Neural cell (in vitro differentiated cells): ENCODE results near the gene OR4K2. TPM values are rescaled to one million over a fixed set of nuclear protein-coding genes. Genes with fewer than 3 reads are reported as not detected.

Source experiments
- H2AFZ ChIP-seq: fragments of 200-600, 300-800 bp; sonication (generic), shearing (Covaris generic); 2 replicates; pipeline ENCODE4 v1.6.0; 2014; ENCODE audit warnings: low read depth, mild to moderate bottlenecking, antibody characterized with exemption, low read length, moderate library complexity
- H3F3A ChIP-seq: fragments of 200-600 bp; shearing (Covaris generic); 2 replicates; pipeline ENCODE4 v1.6.1; 2016; ENCODE audit warnings: mild to moderate bottlenecking, moderate library complexity, mixed read lengths, antibody characterized with exemption, low read length; ENCODE audit not compliant: insufficient read depth, poor library complexity, severe bottlenecking
- H3K27ac ChIP-seq: fragments of 200-600, 300-800 bp; sonication (generic), shearing (Covaris generic); 2 replicates; pipeline ENCODE4 v1.5.1; 2014; ENCODE audit warnings: mild to moderate bottlenecking, low read length, moderate library complexity
- H3K27me3 ChIP-seq: fragments of 300-800, 200-600 bp; sonication (generic), shearing (Covaris generic); 2 replicates; pipeline ENCODE4 v1.6.0; 2014; ENCODE audit warnings: mild to moderate bottlenecking, low read depth, low read length, moderate library complexity; ENCODE audit not compliant: insufficient read depth
- H3K36me3 ChIP-seq: fragments of 300-800, 200-600 bp; sonication (generic), shearing (Covaris generic); 2 replicates; pipeline ENCODE4 v1.5.1; 2014; ENCODE audit warnings: mild to moderate bottlenecking, antibody characterized with exemption, low read length, moderate library complexity; ENCODE audit not compliant: insufficient read depth
- H3K4me2 ChIP-seq: fragments of 300-800, 200-600 bp; sonication (generic), shearing (Covaris generic); 2 replicates; pipeline ENCODE4 v1.6.0; 2014; ENCODE audit warnings: mild to moderate bottlenecking, low read length
- H3K4me3 ChIP-seq: fragments of 300-800, 200-600 bp; sonication (generic), shearing (Covaris generic); 2 replicates; pipeline ENCODE4 v1.5.1; 2014; ENCODE audit warnings: mild to moderate bottlenecking, low read length, moderate library complexity
- H3K79me2 ChIP-seq: fragments of 200-600 bp; shearing (Covaris generic); replicated peaks from 2 replicates; pipeline ENCODE4 v1.6.0; 2014; ENCODE audit warnings: mild to moderate bottlenecking, low read length, moderate library complexity; ENCODE audit not compliant: insufficient read depth
- H3K9ac ChIP-seq: fragments of 300-800, 200-600 bp; sonication (generic), shearing (Covaris generic); 2 replicates; pipeline ENCODE4 v1.6.1; 2016; ENCODE audit warnings: mild to moderate bottlenecking, low read length, mixed read lengths
- H3K9me2 ChIP-seq: fragments of 200-600 bp; shearing (Covaris generic); 2 replicates; pipeline ENCODE4 v1.6.1; 2016; ENCODE audit warnings: mild to moderate bottlenecking, low read length, mixed read lengths; ENCODE audit not compliant: insufficient read depth
- H3K9me3 ChIP-seq: fragments of 200-600, 300-800 bp; sonication (generic), shearing (Covaris generic); 2 replicates; pipeline ENCODE4 v1.6.1; 2016; ENCODE audit warnings: mild to moderate bottlenecking, mixed run types, low read length, moderate library complexity, mixed read lengths
- H4K20me1 ChIP-seq: fragments of 200-600 bp; shearing (Covaris generic); 2 replicates; pipeline ENCODE4 v1.6.1; 2016; ENCODE audit warnings: mild to moderate bottlenecking, mixed run types; ENCODE audit not compliant: insufficient read depth
- EP300 ChIP-seq: fragments of 450-650 bp; conservative IDR thresholded peaks from 2 replicates; pipeline ENCODE4 v1.6.1; 2014; ENCODE audit warnings: antibody characterized with exemption, mild to moderate bottlenecking, moderate library complexity; ENCODE audit not compliant: poor library complexity, severe bottlenecking
- EZH2 ChIP-seq: fragments of 200-600, 300-800 bp; shearing (Covaris generic), sonication (generic); IDR thresholded peaks from 2 replicates; pipeline ENCODE4 v1.6.1; 2014; ENCODE audit warnings: antibody characterized with exemption, low read length, borderline replicate concordance, mild to moderate bottlenecking; ENCODE audit not compliant: insufficient read depth, poor library complexity, severe bottlenecking
- MXI1 ChIP-seq: fragments of 450-650 bp; conservative IDR thresholded peaks from 2 replicates; pipeline ENCODE4 v1.6.1; 2014; ENCODE audit warnings: antibody characterized with exemption, mild to moderate bottlenecking; ENCODE audit not compliant: poor library complexity, severe bottlenecking
- POLR2AphosphoS5 ChIP-seq: IDR thresholded peaks from 2 replicates; pipeline ENCODE4 v1.6.1; 2012
- RAD21 ChIP-seq: fragments of 450-650 bp; conservative IDR thresholded peaks from 2 replicates; pipeline ENCODE4 v1.6.1; 2014; ENCODE audit warnings: antibody characterized with exemption, mild to moderate bottlenecking, moderate library complexity
- SMC3 ChIP-seq: fragments of 450-650 bp; conservative IDR thresholded peaks from 2 replicates; pipeline ENCODE4 v1.6.1; 2014; ENCODE audit warnings: antibody characterized with exemption, mild to moderate bottlenecking, moderate library complexity; ENCODE audit not compliant: poor library complexity
- TAF1 ChIP-seq: IDR thresholded peaks from 2 replicates; pipeline ENCODE4 v1.6.1; 2012; ENCODE audit warnings: low read depth
- polyA plus RNA-seq: library from polyadenylated mRNA; depleted of rRNA; stranded (reverse); fragments of >200 nt; gene quantifications from 2 replicates; pipeline ENCODE4 v1.2.3, GENCODE V29; 2014
- TF ChIP-seq, protein P1 (sequence below): IDR thresholded peaks from 2 replicates; pipeline ENCODE4 v1.6.1; 2012; ENCODE audit warnings: borderline replicate concordance
- TF ChIP-seq, protein P2 (sequence below): fragments of 450-650 bp; IDR thresholded peaks from 2 replicates; pipeline ENCODE4 v1.5.1; 2014; ENCODE audit warnings: antibody characterized with exemption, mild to moderate bottlenecking, moderate library complexity; ENCODE audit not compliant: poor library complexity, severe bottlenecking

The OR4K2 gene
- polyA plus RNA-seq, 1 donor from 2014 or later = not detected

DNA sequence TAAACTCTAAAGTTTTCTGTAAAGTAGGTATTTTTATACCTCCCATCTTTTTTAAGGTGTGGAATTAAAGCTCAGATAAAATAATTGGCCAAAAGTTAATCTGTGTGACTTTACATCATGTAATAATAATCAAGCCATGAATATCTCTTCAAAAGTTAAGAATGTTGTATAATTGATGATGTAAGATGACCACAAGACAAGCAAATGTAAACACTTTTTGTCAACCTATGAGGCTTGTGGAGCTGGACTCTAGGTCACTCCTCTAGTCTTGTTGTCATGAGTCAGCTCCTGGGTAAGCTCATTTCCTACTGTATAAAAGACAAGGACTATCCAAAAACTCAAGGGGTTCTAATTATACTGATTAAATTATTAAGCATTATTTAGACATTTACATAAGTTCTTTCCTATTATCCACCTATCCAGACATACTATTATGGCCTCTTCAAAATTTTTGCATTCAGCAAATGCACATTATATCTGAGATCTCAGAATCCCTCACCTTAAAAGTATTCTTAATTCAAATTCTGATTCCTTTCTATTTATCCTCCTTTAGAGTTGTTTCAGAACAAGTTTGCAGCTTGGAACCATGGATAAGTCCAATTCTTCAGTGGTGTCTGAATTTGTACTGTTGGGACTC, 45.2 kb downstream of the OR4K2 start, which contains the start of gene OR4K5:
Gene OR4K5, plus strand, starts transcription at position 587 of the 637 bp plus-strand sequence. Its CDS starts 0 bp downstream, at position 587.
- H3K4me3 ChIP-seq = no peak within 1 kb of the TSS
- no peaks in the 10 kb centered on the region for H3F3A ChIP-seq
- H3K9me2 ChIP-seq = no peaks in the 10 kb centered on the region
- H2AFZ ChIP-seq = no peak within 1 kb of the TSS
- no peaks in the 10 kb centered on the region for H4K20me1 ChIP-seq
- no peak within 1 kb of the TSS for H3K9ac ChIP-seq
- no peak for TF ChIP-seq RAD21
- no peak for TF ChIP-seq EZH2
- TF ChIP-seq, protein P1, sequence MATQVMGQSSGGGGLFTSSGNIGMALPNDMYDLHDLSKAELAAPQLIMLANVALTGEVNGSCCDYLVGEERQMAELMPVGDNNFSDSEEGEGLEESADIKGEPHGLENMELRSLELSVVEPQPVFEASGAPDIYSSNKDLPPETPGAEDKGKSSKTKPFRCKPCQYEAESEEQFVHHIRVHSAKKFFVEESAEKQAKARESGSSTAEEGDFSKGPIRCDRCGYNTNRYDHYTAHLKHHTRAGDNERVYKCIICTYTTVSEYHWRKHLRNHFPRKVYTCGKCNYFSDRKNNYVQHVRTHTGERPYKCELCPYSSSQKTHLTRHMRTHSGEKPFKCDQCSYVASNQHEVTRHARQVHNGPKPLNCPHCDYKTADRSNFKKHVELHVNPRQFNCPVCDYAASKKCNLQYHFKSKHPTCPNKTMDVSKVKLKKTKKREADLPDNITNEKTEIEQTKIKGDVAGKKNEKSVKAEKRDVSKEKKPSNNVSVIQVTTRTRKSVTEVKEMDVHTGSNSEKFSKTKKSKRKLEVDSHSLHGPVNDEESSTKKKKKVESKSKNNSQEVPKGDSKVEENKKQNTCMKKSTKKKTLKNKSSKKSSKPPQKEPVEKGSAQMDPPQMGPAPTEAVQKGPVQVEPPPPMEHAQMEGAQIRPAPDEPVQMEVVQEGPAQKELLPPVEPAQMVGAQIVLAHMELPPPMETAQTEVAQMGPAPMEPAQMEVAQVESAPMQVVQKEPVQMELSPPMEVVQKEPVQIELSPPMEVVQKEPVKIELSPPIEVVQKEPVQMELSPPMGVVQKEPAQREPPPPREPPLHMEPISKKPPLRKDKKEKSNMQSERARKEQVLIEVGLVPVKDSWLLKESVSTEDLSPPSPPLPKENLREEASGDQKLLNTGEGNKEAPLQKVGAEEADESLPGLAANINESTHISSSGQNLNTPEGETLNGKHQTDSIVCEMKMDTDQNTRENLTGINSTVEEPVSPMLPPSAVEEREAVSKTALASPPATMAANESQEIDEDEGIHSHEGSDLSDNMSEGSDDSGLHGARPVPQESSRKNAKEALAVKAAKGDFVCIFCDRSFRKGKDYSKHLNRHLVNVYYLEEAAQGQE = no peak
- no peak for TF ChIP-seq EP300
- TF ChIP-seq, protein P2, sequence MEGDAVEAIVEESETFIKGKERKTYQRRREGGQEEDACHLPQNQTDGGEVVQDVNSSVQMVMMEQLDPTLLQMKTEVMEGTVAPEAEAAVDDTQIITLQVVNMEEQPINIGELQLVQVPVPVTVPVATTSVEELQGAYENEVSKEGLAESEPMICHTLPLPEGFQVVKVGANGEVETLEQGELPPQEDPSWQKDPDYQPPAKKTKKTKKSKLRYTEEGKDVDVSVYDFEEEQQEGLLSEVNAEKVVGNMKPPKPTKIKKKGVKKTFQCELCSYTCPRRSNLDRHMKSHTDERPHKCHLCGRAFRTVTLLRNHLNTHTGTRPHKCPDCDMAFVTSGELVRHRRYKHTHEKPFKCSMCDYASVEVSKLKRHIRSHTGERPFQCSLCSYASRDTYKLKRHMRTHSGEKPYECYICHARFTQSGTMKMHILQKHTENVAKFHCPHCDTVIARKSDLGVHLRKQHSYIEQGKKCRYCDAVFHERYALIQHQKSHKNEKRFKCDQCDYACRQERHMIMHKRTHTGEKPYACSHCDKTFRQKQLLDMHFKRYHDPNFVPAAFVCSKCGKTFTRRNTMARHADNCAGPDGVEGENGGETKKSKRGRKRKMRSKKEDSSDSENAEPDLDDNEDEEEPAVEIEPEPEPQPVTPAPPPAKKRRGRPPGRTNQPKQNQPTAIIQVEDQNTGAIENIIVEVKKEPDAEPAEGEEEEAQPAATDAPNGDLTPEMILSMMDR = no peak
- TF ChIP-seq POLR2AphosphoS5 = no peak
- TF ChIP-seq MXI1 = no peak
- no peak for TF ChIP-seq SMC3
- TF ChIP-seq TAF1 = no peak
- no peak within 1 kb of the TSS for H3K27ac ChIP-seq
- no peaks in the 10 kb centered on the region for H3K9me3 ChIP-seq
- no peaks in the 10 kb centered on the region for H3K36me3 ChIP-seq
- H3K79me2 ChIP-seq = no peaks in the 10 kb centered on the region
- H3K27me3 ChIP-seq = no peaks in the 10 kb centered on the region
- H3K4me2 ChIP-seq = no peak within 1 kb of the TSS

DNA sequence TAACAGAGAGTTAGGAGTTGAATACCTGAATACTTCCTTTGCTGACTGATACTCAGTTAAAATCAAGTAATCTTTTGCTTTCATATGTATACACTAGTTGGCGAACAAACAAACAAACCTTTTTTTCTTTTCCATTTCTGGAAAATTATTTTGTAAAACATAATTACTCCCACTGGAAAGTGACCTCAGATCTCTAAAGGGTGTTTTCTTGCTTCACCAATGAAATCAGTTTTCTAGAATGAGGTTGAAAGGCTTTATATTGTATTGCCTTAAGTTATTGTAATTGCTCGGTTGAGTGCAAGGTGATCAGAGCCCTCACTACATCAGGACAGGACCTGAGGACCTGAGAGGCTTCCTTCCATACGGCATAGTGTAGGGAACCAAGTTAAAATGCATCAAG, 55.7 kb downstream of the OR4K2 start, which contains the start of gene OR4K1:
Gene OR4K1, plus strand, starts transcription at position 301 of the 400 bp plus-strand sequence. CDS start 4,750 bp downstream, outside the sequence.
- Histone ChIP-seq H2AFZ (no peak within 1 kb of the TSS), H3K9ac (no peak within 1 kb of the TSS), H3F3A (no peaks in the 10 kb centered on the region), H3K9me2 (no peaks in the 10 kb centered on the region), H3K4me2 (no peak within 1 kb of the TSS), H3K9me3 (no peaks in the 10 kb centered on the region), H3K4me3 (no peak within 1 kb of the TSS), H3K27me3 (no peaks in the 10 kb centered on the region), H3K79me2 (no peaks in the 10 kb centered on the region), H3K27ac (no peak within 1 kb of the TSS), H4K20me1 (no peaks in the 10 kb centered on the region), H3K36me3 (no peaks in the 10 kb centered on the region)
- no peak for TF ChIP-seq SMC3

Other genes starting within 250 kb of the OR4K2 start
- gene OR11H2, start 161.3 kb upstream of the OR4K2 start, polyA plus RNA-seq = not detected in 2 replicates
- not detected in 2 replicates for gene OR4Q3, start 131.6 kb upstream of the OR4K2 start, polyA plus RNA-seq
- gene OR4M1, start 101.6 kb upstream of the OR4K2 start, polyA plus RNA-seq = not detected in 2 replicates
- gene OR4N2, start 71.4 kb upstream of the OR4K2 start, polyA plus RNA-seq = not detected in 2 replicates
- gene OR4K5, start 45.5 kb downstream of the OR4K2 start, polyA plus RNA-seq = not detected in 2 replicates
- 2.4 TPM in 1 of 2 replicates, not detected in the other for gene OR4K1, start 55.8 kb downstream of the OR4K2 start, polyA plus RNA-seq
- gene OR4K15, start 100.4 kb downstream of the OR4K2 start, polyA plus RNA-seq = not detected in 2 replicates
- gene OR4Q2, start 127.0 kb downstream of the OR4K2 start, polyA plus RNA-seq = not detected in 2 replicates
- not detected in 2 replicates for gene OR4K14, start 144.2 kb downstream of the OR4K2 start, polyA plus RNA-seq
- not detected in 2 replicates for gene OR4K13, start 160.9 kb downstream of the OR4K2 start, polyA plus RNA-seq
- gene OR4L1, start 184.9 kb downstream of the OR4K2 start, polyA plus RNA-seq = not detected in 2 replicates
- not detected in 2 replicates for gene OR4K17, start 235.6 kb downstream of the OR4K2 start, polyA plus RNA-seq